Measurements from ENCODE around the gene IPMK. TPM values are rescaled to one million over a fixed set of nuclear protein-coding genes. Genes with fewer than 3 reads are reported as not detected.

IPMK gene
- total RNA-seq, 1 experiment from 2014 or later = 5.5 TPM

- TF ChIP-seq, protein P1, sequence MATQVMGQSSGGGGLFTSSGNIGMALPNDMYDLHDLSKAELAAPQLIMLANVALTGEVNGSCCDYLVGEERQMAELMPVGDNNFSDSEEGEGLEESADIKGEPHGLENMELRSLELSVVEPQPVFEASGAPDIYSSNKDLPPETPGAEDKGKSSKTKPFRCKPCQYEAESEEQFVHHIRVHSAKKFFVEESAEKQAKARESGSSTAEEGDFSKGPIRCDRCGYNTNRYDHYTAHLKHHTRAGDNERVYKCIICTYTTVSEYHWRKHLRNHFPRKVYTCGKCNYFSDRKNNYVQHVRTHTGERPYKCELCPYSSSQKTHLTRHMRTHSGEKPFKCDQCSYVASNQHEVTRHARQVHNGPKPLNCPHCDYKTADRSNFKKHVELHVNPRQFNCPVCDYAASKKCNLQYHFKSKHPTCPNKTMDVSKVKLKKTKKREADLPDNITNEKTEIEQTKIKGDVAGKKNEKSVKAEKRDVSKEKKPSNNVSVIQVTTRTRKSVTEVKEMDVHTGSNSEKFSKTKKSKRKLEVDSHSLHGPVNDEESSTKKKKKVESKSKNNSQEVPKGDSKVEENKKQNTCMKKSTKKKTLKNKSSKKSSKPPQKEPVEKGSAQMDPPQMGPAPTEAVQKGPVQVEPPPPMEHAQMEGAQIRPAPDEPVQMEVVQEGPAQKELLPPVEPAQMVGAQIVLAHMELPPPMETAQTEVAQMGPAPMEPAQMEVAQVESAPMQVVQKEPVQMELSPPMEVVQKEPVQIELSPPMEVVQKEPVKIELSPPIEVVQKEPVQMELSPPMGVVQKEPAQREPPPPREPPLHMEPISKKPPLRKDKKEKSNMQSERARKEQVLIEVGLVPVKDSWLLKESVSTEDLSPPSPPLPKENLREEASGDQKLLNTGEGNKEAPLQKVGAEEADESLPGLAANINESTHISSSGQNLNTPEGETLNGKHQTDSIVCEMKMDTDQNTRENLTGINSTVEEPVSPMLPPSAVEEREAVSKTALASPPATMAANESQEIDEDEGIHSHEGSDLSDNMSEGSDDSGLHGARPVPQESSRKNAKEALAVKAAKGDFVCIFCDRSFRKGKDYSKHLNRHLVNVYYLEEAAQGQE (IDR thresholded peaks at IDR 0.05; ENCODE audit: low read depth) = no peak
- TF ChIP-seq EZH2phosphoT487 (IDR thresholded peaks at IDR 0.05; ENCODE audit: borderline replicate concordance) = no peak
- TF ChIP-seq ZFX (IDR thresholded peaks at IDR 0.05) = no peak
- TF ChIP-seq YY1 (IDR thresholded peaks at IDR 0.05; ENCODE audit: extremely low read depth, insufficient replicate concordance, low read depth, low read length) = no peak
- TF ChIP-seq FOSL1 (IDR thresholded peaks at IDR 0.05; ENCODE audit: low read depth) = no peak
- no peak for TF ChIP-seq ELF1 (IDR thresholded peaks at IDR 0.05; ENCODE audit: borderline replicate concordance, low read depth)
- no peak for TF ChIP-seq POLR2A (IDR thresholded peaks at IDR 0.05; ENCODE audit: borderline replicate concordance, extremely low read depth, insufficient read depth, insufficient read length)
- TF ChIP-seq ATF3 (IDR thresholded peaks at IDR 0.05) = no peak
- no peak for TF ChIP-seq CEBPB (IDR thresholded peaks at IDR 0.05; ENCODE audit: low read depth)
Observed at GRCh38 chr10:58174831-58175230, 92.9 kb downstream of the IPMK start (continued).

DNA sequence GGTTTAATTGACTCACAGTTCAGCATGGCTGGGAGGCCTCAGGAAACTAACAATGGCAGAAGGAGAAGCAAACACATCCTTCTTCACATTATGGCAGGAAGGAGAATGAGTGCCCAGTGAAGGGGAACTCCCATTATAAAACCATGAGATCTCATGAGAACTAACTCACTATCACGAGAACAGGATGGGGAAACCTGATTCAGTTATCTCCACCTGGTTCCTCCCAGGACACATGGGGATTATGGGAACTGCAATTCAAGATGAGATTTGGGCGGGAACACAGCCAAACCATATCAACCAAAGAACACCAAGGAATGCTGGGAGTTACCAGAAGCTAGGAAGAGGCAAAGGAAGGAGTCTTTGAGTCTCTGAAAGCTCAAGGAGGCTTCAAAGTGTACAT, 94.3 kb downstream of the IPMK start:
- no peak overlapping the region for H3K4me3 ChIP-seq (replicated peaks in 1 of 2; ENCODE audit: low read depth in 1 of 2, low read length in 2 of 2)
- H2AFZ ChIP-seq (ENCODE audit: low read depth, low read length, poor library complexity, severe bottlenecking) = no peak overlapping the region
- no peaks in the 10 kb centered on the region for H3K36me3 ChIP-seq (ENCODE audit: control insufficient read depth in 1 of 2, insufficient read depth in 2 of 2, low read length in 2 of 2)
- POLR2A ChIA-PET = no interaction called here
- H3K27ac ChIP-seq (ENCODE audit: low read depth, low read length) = no peak overlapping the region
- no peak overlapping the region for H3K9ac ChIP-seq (ENCODE audit: low read length)
- RAD21 ChIA-PET (ENCODE audit: low non-redundant PET in 1 of 2, low total read pairs in 2 of 2, uncharacterized antibody in 2 of 2, unreplicated experiment in 2 of 2) = no interaction called here
- ATAC-seq (no peak), DNase-seq (ENCODE audit: low read depth, low spot score) (no peak)
- intact Hi-C loops (cut with micrococcal nuclease) = no loop called here
- H3K4me2 ChIP-seq (ENCODE audit: low read length) = no peak overlapping the region
- H3K4me1 ChIP-seq (ENCODE audit: control insufficient read depth in 1 of 2, insufficient read depth in 2 of 2, low read length in 2 of 2) = no peaks in the 10 kb centered on the region
- no peaks in the 10 kb centered on the region for H3K79me2 ChIP-seq (ENCODE audit: insufficient read depth, low read length)
- no peaks in the 10 kb centered on the region for H3K9me2 ChIP-seq (ENCODE audit: insufficient read depth)
- H3K27me3 ChIP-seq (ENCODE audit: insufficient read depth, low read length) = no peaks in the 10 kb centered on the region; the same call in 1 of the 2 replicates
- no peaks in the 10 kb centered on the region for H3K9me3 ChIP-seq (ENCODE audit: control insufficient read depth in 1 of 2, insufficient read depth in 1 of 2, low read depth in 1 of 2, low read length in 2 of 2)
- BruUV-seq (replicated peaks) = no TSS peak
- CTCF ChIA-PET = no interaction called here
- H4K20me1 ChIP-seq (ENCODE audit: insufficient read depth) = no peaks in the 10 kb centered on the region
- TF ChIP-seq CEBPB (IDR thresholded peaks at IDR 0.05; ENCODE audit: low read depth) (no peak), POLR2AphosphoS5 (IDR thresholded peaks at IDR 0.05; ENCODE audit: low read depth, low read length) (no peak), EZH2 (IDR thresholded peaks at IDR 0.05) (no peak), ELF1 (IDR thresholded peaks at IDR 0.05; ENCODE audit: borderline replicate concordance, low read depth) (no peak), ZFX (IDR thresholded peaks at IDR 0.05) (no peak), SIN3A (IDR thresholded peaks at IDR 0.05; ENCODE audit: low read depth) (no peak), EZH2phosphoT487 (IDR thresholded peaks at IDR 0.05; ENCODE audit: borderline replicate concordance) (no peak), TCF7L2 (IDR thresholded peaks at IDR 0.05; ENCODE audit: borderline replicate concordance, extremely low read depth, insufficient read depth, insufficient read length) (no peak), SP1 (IDR thresholded peaks at IDR 0.05; ENCODE audit: low read depth) (no peak), SRF (IDR thresholded peaks at IDR 0.05; ENCODE audit: low read depth) (no peak), EGR1 (IDR thresholded peaks at IDR 0.05; ENCODE audit: low read depth) (no peak), MAX (IDR thresholded peaks at IDR 0.05) (no peak), FOSL1 (IDR thresholded peaks at IDR 0.05; ENCODE audit: low read depth) (no peak), ATF3 (IDR thresholded peaks at IDR 0.05) (no peak)
- TF ChIP-seq, protein P2, sequence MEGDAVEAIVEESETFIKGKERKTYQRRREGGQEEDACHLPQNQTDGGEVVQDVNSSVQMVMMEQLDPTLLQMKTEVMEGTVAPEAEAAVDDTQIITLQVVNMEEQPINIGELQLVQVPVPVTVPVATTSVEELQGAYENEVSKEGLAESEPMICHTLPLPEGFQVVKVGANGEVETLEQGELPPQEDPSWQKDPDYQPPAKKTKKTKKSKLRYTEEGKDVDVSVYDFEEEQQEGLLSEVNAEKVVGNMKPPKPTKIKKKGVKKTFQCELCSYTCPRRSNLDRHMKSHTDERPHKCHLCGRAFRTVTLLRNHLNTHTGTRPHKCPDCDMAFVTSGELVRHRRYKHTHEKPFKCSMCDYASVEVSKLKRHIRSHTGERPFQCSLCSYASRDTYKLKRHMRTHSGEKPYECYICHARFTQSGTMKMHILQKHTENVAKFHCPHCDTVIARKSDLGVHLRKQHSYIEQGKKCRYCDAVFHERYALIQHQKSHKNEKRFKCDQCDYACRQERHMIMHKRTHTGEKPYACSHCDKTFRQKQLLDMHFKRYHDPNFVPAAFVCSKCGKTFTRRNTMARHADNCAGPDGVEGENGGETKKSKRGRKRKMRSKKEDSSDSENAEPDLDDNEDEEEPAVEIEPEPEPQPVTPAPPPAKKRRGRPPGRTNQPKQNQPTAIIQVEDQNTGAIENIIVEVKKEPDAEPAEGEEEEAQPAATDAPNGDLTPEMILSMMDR (IDR thresholded peaks at IDR 0.05 in 2 of 3, conservative IDR thresholded peaks at IDR 0.05 in 1 of 3; ENCODE audit: borderline replicate concordance in 1 of 3, insufficient read depth in 1 of 3, low read depth in 2 of 3, low read length in 2 of 3) = no peak

Measured in HCT116 (cell line).